ENCODE results near the gene KLHL20.

DNA sequence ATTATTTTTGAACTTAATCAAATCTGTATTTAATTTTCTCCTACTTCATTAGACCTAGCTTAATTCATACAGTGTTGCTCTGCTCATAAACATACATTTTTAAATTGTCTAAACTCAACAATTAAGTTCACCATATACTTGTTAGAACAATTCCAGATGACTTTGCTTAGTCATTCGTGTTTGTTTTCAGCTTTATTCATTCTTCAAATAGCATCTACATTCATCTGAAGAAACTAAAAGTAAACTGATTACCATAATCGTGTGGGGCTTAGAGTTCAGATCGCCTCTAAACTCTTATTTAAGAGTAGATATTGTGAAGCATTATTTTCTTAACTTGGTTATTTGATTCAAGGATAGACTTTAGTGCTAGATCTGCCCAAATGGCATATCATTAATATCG is 34.4 kb downstream of the KLHL20 start:
- TF ChIP-seq CTCF (IDR thresholded peaks at IDR 0.05) (no peak), POLR2A (IDR thresholded peaks at IDR 0.05) (no peak), EP300 (IDR thresholded peaks at IDR 0.05) (no peak)
